Measurements from ENCODE around the gene HTT. TPM values are rescaled to one million over a fixed set of nuclear protein-coding genes. Genes with fewer than 3 reads are reported as not detected.
A peak's percentile ranks its signal among the peaks of the same experiment; 100 is the strongest.
"Not testable (repeated sequence)": the region's sequence is repeated elsewhere in the genome, so short reads cannot be mapped to it uniquely, and the experiment has no call there.

HTT gene
- total RNA-seq, 1 experiment from 2014 or later: 19.1 TPM

DNA sequence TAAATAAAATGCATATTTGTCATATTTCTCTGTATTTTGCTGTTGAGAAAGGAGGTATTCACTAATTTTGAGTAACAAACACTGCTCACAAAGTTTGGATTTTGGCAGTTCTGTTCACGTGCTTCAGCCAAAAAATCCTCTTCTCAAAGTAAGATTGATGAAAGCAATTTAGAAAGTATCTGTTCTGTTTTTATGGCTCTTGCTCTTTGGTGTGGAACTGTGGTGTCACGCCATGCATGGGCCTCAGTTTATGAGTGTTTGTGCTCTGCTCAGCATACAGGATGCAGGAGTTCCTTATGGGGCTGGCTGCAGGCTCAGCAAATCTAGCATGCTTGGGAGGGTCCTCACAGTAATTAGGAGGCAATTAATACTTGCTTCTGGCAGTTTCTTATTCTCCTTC, 3.3 kb downstream of the HTT start:
- no peak for DNase-seq (ENCODE audit: low read depth)

DNA sequence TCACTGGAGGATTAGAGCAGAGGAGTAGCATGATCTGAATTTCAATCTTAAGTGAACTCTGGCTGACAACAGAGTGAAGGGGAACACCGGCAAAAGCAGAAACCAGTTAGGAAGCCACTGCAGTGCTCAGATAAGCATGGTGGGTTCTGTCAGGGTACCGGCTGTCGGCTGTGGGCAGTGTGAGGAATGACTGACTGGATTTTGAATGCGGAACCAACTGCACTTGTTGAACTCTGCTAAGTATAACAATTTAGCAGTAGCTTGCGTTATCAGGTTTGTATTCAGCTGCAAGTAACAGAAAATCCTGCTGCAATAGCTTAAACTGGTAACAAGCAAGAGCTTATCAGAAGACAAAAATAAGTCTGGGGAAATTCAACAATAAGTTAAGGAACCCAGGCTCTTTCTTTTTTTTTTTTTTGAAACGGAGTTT, 5.2 kb downstream of the HTT start:
- DNase-seq (ENCODE audit: low read depth): no peak

- no peak for DNase-seq (ENCODE audit: low read depth)
These were observed 8.5 kb downstream of the HTT start for GRCh38 chr4:3082925-3083515.

DNA sequence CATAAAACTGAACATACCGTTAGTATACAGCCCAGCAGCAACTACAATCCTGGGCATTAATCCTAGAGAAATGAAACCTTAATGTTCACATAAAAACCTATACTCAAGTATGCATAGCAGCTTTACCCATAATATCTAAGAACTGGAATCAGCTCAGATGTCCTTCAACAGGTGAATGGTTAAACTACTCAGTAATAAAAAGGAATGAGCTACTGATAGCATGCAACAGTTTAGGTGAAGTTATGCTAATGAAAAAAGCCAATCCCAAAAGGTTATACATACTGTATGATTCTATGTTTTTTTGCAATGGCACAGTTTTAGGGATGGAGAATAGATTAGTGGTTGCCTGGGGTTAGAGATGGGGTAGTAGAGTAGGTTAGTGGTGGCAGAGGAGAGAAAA, 9.3 kb downstream of the HTT start:
- DNase-seq (ENCODE audit: low read depth): no peak

DNA sequence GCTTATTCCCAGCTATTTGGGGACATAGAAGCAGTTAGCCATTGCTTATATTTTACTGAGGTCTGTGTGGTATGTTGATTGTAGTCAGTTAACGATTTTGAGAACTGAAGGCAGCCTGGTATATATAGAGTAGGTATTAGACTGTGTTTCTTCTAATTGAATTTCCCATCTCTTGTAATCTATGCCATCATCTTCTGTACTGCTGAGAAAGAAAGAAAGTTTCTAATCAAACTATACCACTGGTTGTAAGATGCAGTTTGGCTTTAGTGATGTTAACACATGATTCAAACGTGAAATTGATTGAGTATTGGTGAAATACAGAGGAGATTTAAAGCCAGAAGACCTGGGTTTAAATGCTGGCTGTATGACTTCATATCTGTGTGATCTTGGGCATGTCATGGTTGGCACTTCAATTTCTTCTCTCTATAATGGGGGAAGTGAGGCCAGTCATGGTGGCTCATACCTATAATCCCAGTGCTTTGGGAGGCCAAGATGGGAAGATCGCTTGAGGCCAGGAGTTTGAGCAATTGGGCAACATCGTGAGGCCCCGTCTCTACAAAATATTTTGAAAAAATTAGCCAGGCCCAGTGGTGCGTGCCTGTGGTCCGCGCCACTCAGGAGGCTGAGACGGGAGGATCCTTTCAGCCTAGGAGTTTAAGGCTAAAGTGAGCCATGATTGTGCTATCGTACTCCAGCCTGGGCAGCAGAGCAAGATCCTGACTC, 11.6 kb downstream of the HTT start:
- no peak for DNase-seq (ENCODE audit: low read depth)

- DNase-seq (ENCODE audit: low read depth): no peak
These were observed 12.8 kb downstream of the HTT start for GRCh38 chr4:3087115-3087797.

DNA sequence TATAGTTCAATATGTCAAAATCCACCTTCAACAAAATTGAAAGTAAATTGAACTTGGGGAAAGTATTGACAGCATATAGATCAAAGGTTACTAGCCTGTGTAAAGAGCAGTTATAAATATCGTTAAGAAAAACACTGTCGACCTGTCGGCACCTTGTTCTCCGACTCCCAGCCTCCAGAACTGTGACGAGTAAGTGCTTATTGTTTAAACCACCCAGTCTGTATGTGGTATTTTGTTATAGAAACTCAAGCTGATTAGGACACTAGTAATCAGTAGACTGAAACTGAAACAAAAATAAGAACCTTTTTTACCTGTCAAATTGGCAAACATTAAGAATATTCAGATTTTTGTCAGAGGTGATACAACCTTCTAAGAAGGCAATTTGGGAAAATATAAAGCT, 17.0 kb downstream of the HTT start:
- DNase-seq (ENCODE audit: low read depth): no peak

GRCh38 chr4:3094701-3095100, 20.2 kb downstream of the HTT start:
- not testable (repeated sequence) for DNase-seq (ENCODE audit: low read depth)

DNA sequence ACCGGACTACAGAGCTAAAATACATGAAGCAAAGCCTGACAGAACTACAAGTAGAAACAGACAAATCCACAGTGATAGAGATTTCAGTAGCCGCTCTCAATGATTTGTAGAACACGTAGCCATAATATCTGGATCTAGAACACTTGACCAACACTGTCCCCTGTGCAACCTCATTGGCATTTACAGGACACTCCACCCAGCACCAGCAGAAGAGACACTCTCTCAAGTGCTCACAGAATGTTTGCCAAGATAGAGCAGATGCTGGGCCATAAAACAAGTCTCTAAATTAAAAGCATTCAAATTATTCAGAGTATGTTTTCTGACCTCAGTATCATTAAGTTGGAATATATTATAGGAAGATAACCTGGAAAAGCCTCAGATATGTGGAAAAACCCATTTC, 21.7 kb downstream of the HTT start:
- DNase-seq (ENCODE audit: low read depth): no peak

DNA sequence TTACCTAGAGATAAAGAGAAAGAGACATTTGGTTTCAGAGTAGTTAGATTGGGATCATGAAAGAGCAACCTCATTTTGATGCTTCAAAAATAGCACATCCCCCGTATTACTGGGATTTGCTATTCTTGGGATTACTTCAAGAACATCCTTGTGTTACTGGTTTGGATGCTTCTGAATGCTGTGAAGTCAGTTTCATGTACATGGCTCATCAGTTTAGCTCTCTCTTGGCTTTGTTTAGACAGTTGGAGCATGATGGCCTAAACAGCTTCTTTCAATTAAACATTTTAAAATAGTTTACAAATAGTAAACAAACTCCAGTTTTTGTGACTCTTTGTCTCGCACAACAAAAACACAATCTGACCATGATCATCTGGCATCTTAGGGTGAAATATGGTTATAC, 23.9 kb downstream of the HTT start:
- no peak for DNase-seq (ENCODE audit: low read depth)

- DNase-seq (ENCODE audit: low read depth): peak; percentile 95
These were observed 32.1 kb downstream of the HTT start for GRCh38 chr4:3106339-3107186.

DNA sequence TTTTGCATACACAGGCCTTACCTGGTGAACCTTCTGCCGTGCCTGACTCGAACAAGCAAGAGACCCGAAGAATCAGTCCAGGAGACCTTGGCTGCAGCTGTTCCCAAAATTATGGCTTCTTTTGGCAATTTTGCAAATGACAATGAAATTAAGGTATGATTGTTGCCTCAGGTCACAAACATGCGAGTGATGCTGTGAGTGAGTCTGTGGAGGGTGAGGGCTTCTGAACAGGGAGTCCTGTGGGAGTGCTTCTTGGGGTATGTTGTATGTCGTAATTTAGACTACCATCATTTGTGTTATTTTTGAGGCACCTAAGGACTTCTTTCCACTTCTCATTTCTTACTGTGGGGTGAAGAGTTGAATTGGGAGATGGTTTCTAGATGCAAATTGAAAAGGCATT, 32.8 kb downstream of the HTT start:
- DNase-seq (ENCODE audit: low read depth): no peak

DNA sequence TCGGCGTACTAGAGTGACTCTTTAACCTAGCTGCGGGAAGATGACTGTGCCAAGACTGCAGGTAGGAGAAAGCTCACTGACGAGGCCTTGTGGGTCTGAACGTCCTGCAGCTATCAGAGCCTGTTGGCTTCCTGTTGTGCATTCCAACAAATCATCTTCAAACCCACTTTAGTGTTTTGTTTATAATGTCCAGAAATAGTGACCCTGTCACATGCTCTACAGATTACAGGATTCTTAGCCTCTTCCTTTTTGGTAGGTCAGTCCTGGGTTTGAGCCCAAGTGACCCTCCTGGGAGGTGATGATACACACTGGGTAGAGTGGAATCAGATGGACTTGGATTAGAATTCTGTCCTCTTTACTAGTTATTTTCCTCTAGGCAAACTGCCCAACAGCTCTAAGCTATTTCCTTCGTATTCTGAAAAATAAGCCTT, 33.2 kb downstream of the HTT start:
- DNase-seq (ENCODE audit: low read depth): no peak

DNA sequence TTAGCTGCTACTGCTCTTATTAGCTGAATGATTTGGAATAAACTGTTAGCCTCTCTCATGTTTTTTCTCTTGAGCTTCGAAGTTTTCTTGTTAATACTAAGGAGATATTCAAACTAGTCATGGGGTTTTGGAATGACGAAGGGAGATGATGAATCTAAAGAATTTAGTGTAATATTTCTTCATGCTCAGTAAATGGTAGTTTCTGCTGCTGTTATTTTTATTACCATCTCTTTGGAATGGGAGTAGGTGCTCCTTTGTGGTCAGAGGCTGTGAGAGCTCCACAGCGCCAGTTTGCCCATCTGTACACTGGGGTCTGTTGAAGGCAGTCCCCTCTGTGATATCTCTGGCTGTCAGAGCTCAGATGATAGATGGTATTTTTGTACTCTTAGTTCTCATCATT, 33.7 kb downstream of the HTT start:
- no peak for DNase-seq (ENCODE audit: low read depth)

DNA sequence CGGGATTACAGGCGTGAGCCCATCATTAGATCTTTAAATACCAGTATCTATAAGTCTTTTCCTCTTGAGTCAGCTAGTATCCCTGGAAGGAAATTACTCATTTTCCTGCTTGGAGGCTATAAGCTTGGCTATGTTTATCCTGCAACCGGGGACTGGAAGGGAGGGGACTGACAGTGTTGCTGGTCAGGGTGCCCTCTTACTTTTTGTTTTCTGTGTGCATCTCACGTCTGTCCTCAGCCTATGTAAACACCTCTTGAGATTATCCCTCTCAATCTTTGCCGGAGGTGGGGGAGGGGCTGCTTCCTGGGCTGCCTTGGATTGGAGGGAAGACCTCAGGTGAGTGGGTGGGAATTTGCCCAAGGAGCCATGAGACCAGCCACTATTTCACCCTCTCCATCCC, 37.0 kb downstream of the HTT start:
- peak; percentile 89 for DNase-seq (ENCODE audit: low read depth)

GRCh38 chr4:3112201-3112600, 37.7 kb downstream of the HTT start:
- no peak for DNase-seq (ENCODE audit: low read depth)

DNA sequence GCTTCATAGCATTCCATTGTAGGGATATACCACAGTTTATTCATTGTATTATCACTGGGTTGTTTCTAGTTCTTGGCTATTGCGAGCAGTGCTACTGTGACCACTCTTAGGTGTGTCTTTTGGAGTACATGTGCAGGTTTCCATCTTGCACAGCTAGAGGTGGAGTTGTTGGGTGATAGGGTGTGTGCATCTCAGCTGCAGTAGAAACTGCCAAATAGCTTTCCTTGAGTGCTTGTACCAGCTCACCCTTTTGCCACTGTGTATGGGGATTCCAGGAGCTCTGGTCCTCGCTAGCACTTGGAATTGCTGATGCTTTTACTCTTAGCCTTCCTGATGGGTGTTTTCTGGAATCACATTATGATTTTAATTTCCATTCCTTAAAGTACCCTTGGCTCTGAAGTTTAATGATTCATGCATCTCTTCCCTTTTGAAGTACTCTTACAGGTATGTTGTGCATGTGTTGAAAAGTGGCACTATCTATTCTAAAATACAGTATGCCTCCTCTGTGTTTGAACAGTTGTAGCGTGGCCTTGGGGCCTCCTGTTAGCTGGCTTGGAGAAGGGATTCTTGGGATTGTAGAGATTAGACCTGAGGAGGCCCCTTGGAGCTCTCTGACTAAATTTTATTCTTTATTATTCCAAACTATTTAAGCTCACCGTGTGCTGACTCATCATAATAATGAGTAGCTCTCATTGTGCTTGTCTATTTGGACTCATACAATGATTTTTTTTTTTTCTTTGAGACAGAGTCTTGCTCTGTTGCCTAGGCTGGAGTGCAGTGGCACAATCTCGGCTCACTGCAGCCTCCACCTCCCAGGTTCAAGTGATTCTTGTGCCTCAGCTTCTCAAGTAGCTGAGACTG, 38.4 kb downstream of the HTT start:
- peak; percentile 61 for DNase-seq (ENCODE audit: low read depth)

DNA sequence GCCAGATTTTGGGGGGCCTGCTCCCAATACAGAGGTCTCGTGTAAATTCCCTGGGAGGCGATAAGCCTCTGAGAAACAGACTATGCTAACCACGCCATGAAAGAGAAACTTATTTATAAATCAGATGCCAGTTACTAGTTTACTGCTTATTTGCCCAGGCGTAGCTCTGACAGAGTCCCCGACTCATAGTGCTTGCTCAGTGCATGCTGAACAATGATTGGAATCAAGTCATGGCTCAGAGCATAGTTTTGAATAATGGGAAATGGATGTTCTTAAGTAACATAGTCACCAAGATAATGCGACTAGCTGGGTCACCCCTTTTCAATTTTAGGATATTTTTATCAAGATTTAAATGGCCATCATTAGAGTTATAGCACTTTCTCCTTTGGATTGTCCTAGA, 39.9 kb downstream of the HTT start:
- DNase-seq (ENCODE audit: low read depth): no peak

DNA sequence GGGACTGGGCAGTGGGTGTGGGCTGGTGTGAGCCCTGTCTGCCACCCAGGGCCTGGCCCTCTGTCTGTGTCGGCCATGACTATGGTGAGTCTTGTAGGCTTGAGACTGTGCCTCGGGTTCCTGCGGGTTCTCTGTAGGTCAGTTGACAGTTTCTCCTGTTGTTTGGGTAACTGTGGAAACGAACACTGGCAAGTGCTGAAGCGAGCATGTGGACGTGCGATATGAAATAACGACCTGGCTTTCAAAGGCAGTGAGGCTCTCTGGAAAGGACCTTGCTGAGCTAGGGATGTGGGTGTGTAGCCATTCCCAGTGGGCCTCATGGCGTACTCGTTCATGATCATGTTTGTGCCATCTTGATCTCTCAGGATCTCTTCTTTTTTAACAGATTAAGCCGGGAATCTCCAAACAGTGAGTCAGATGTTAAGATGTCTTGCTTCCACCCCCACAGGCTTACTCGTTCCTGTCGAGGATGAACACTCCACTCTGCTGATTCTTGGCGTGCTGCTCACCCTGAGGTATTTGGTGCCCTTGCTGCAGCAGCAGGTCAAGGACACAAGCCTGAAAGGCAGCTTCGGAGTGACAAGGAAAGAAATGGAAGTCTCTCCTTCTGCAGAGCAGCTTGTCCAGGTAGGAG, 41.3 kb downstream of the HTT start:
- no peak for DNase-seq (ENCODE audit: low read depth)

DNA sequence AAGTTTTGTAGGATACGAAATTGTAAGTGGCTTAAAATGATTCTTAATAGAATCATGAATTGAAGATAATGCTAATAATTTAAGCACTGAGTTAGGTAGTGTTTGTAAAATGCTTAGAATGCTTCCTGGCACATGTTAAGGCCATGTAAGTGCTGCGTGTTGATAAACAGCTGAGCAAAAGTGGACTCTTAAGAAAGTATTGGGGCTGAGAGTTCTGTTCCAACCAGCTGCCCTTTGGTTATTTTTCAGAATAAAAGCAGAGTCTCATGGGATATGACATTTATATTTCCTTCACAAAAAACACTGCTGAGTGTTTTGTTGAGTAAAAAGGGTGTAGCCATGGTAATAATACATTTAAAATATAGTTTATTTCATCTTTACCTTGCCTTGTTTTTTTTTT, 42.5 kb downstream of the HTT start:
- DNase-seq (ENCODE audit: low read depth): no peak
